HUES64 (cell line): ENCODE results near the gene TMEM214.

Source experiments
- H3K27ac ChIP-seq: 2 replicates; pipeline ENCODE4 v1.7.0; 2013; ENCODE audit warnings: low read depth, low read length, inconsistent platforms
- H3K27me3 ChIP-seq: 2 replicates; pipeline ENCODE4 v1.6.1; 2013; ENCODE audit warnings: mild to moderate bottlenecking, low read length; ENCODE audit not compliant: insufficient read depth
- H3K36me3 ChIP-seq: 2 replicates; pipeline ENCODE4 v1.6.1; 2013; ENCODE audit warnings: mild to moderate bottlenecking, low read length; ENCODE audit not compliant: insufficient read depth
- H3K4me1 ChIP-seq: 2 replicates; pipeline ENCODE4 v1.6.1; 2013; ENCODE audit warnings: mild to moderate bottlenecking, low read length, moderate library complexity; ENCODE audit not compliant: insufficient read depth
- H3K4me3 ChIP-seq: 2 replicates; pipeline ENCODE4 v1.5.1; 2013; ENCODE audit warnings: mild to moderate bottlenecking, low read length, moderate library complexity
- H3K9ac ChIP-seq: 2 replicates; pipeline ENCODE4 v1.6.1; 2013; ENCODE audit warnings: mild to moderate bottlenecking, low read depth, low read length
- H3K9me3 ChIP-seq: 2 replicates; pipeline ENCODE4 v1.6.1; 2013; ENCODE audit warnings: low read depth, low read length; ENCODE audit not compliant: insufficient read depth
- WGBS: fragments of 150-250, 120-280 bp; methylation state at CpG from one replicate; pipeline ENCODE4 v1.1.7; 2013; ENCODE audit warnings: missing lambda C conversion rate; 5-methylcytosine and 5-hydroxymethylcytosine counted together

The TMEM214 gene

GRCh38 chr2:27080603-27080936 is 47.8 kb downstream of the TMEM214 start:
- H3K27ac ChIP-seq: no peak overlapping the region

GRCh38 chr2:27081984-27082772 is 49.4 kb downstream of the TMEM214 start:
- peaks cover 17% of the 10 kb centered on the region; the same call in 1 of the 2 replicates for H3K27me3 ChIP-seq
- no peak overlapping the region for H3K9ac ChIP-seq
- H3K4me3 ChIP-seq: no peak overlapping the region
- no peaks in the 10 kb centered on the region for H3K9me3 ChIP-seq
- no peaks in the 10 kb centered on the region for H3K36me3 ChIP-seq
- H3K27ac ChIP-seq: no peak overlapping the region
- peaks cover 4% of the 10 kb centered on the region; the same call in 1 of the 2 replicates for H3K4me1 ChIP-seq
- 94% methylated on average over 38 of the region's 38 CpGs for WGBS

More at GRCh38 chr2:27080603-27080936, 47.8 kb downstream of the TMEM214 start:
- Histone ChIP-seq H3K36me3 (no peaks in the 10 kb centered on the region), H3K9ac (no peak overlapping the region), H3K4me1 (peaks cover 4% of the 10 kb centered on the region; the same call in 1 of the 2 replicates), H3K27me3 (peaks cover 10% of the 10 kb centered on the region; the same call in 1 of the 2 replicates), H3K9me3 (no peaks in the 10 kb centered on the region), H3K4me3 (no peak overlapping the region)
- WGBS: 94% methylated on average over 14 of the region's 14 CpGs

DNA sequence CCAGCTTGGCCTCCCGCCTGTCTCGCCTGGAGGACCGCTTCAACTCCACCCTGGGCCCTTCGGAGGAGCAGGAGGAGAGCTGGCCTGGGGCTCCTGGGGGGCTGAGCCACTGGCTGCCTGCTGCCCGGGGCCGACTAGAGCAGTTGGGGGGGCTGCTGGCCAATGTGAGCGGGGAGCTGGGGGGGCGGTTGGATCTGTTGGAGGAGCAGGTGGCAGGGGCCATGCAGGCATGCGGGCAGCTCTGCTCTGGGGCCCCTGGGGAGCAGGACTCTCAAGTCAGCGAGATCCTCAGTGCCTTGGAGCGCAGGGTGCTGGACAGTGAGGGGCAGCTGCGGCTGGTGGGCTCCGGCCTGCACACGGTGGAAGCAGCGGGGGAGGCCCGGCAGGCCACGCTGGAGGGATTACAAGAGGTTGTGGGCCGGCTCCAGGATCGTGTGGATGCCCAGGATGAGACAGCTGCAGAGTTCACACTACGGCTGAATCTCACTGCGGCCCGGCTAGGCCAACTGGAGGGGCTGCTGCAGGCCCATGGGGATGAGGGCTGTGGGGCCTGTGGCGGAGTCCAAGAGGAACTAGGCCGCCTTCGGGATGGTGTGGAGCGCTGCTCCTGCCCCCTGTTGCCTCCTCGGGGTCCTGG is 50.1 kb downstream of the TMEM214 start:
- no peaks in the 10 kb centered on the region for H3K36me3 ChIP-seq
- no peak overlapping the region for H3K27ac ChIP-seq
- no peaks in the 10 kb centered on the region for H3K9me3 ChIP-seq
- no peak overlapping the region for H3K9ac ChIP-seq
- peaks cover 24% of the 10 kb centered on the region for H3K27me3 ChIP-seq
- 92% methylated on average over 27 of the region's 27 CpGs for WGBS
- H3K4me3 ChIP-seq: no peak overlapping the region
- peaks cover 9% of the 10 kb centered on the region; the same call in 1 of the 2 replicates for H3K4me1 ChIP-seq

- Histone ChIP-seq H3K27me3 (peaks cover 24% of the 10 kb centered on the region), H3K36me3 (no peaks in the 10 kb centered on the region), H3K9ac (no peak overlapping the region), H3K4me1 (peaks cover 7% of the 10 kb centered on the region; the same call in 1 of the 2 replicates), H3K4me3 (no peak overlapping the region), H3K9me3 (no peaks in the 10 kb centered on the region), H3K27ac (no peak overlapping the region)
- WGBS: 93% methylated on average over 20 of the region's 20 CpGs
Measured at GRCh38 chr2:27083410-27084296, 50.9 kb downstream of the TMEM214 start.

DNA sequence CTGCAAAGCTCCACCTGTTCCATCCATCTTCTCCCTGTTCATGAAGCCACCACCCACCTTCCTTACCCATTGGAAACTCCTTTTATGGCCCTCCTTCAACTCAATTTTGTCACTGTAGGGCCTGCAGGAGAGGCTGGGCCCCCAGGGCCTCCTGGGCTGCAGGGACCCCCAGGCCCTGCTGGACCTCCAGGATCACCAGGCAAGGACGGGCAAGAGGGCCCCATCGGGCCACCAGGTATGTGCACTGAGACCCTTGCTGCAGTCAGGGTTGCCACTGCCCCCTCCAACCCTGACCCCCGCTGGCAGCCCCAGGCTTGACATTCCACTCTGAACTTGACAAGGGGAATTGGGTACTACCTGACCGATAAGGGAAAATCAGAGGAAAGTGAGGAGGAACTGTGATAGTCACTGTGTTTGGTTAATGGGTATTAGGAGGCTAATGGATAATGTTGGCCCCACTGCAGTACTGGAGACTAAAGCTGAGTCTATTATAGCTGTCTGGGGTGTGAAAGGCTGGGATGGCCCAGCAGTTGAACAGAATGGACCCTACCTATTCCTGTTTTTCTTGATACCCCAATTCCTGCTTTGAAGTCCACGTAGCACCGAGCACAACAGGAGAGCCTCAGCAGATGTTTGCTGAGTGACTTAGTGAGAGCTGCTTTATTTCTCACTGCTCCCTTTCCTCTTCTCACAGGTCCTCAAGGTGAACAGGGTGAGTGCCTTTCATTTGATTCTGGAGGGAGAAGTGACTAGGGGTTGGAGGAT is 51.7 kb downstream of the TMEM214 start:
- H3K9ac ChIP-seq: no peak overlapping the region
- no peaks in the 10 kb centered on the region for H3K36me3 ChIP-seq
- 0 out of 2 replicates have a peak, but pooled peaks cover 5% of the 10 kb centered on the region for H3K4me1 ChIP-seq
- no peak overlapping the region for H3K27ac ChIP-seq
- no peaks in the 10 kb centered on the region for H3K9me3 ChIP-seq
- H3K27me3 ChIP-seq: peaks cover 24% of the 10 kb centered on the region
- WGBS: 76% methylated on average over 6 of the region's 6 CpGs
- no peak overlapping the region for H3K4me3 ChIP-seq

GRCh38 chr2:27085062-27085672 is 52.4 kb downstream of the TMEM214 start:
- H3K9ac ChIP-seq: peak overlapping the region; percentile 82
- H3K27me3 ChIP-seq: peaks cover 24% of the 10 kb centered on the region
- 0 out of 2 replicates have a peak, but pooled peaks cover 5% of the 10 kb centered on the region for H3K4me1 ChIP-seq
- H3K27ac ChIP-seq: no peak overlapping the region
- WGBS: 61% methylated on average over 10 of the region's 10 CpGs
- H3K9me3 ChIP-seq: no peaks in the 10 kb centered on the region
- peak overlapping the region; percentile 73 for H3K4me3 ChIP-seq
- H3K36me3 ChIP-seq: no peaks in the 10 kb centered on the region

DNA sequence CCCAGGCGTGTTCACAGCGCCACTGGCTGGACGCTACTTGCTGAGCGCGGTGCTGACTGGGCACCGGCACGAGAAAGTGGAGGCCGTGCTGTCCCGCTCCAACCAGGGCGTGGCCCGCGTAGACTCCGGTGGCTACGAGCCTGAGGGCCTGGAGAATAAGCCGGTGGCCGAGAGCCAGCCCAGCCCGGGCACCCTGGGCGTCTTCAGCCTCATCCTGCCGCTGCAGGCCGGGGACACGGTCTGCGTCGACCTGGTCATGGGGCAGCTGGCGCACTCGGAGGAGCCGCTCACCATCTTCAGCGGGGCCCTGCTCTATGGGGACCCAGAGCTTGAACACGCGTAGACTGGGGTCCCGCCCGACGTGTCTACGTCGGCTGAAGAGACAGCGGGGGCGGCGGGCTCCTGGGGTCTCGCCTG is 52.9 kb downstream of the TMEM214 start:
- Histone ChIP-seq H3K27me3 (peaks cover 24% of the 10 kb centered on the region), H3K4me1 (0 out of 2 replicates have a peak, but pooled peaks cover 5% of the 10 kb centered on the region), H3K4me3 (peak overlapping the region; percentile 73), H3K27ac (peak overlapping the region; percentile 52; the same call in 1 of the 2 replicates), H3K36me3 (no peaks in the 10 kb centered on the region), H3K9ac (peak overlapping the region; percentile 82), H3K9me3 (no peaks in the 10 kb centered on the region)
- WGBS: 1% methylated on average over 38 of the region's 38 CpGs

- peak overlapping the region; percentile 80 for H3K4me3 ChIP-seq
- no peaks in the 10 kb centered on the region for H3K9me3 ChIP-seq
- H3K36me3 ChIP-seq: no peaks in the 10 kb centered on the region
- peak overlapping the region; percentile 82 for H3K9ac ChIP-seq
- 0 out of 2 replicates have a peak, but pooled peaks cover 5% of the 10 kb centered on the region for H3K4me1 ChIP-seq
- H3K27ac ChIP-seq: peak overlapping the region; percentile 52
- under 1% methylated on average over 81 of the region's 81 CpGs for WGBS
- peaks cover 24% of the 10 kb centered on the region for H3K27me3 ChIP-seq
Measured at GRCh38 chr2:27086090-27086723, 53.4 kb downstream of the TMEM214 start.

GRCh38 chr2:27086724-27087593 is 54.2 kb downstream of the TMEM214 start, which contains the start of gene KHK:
KHK (plus strand) TSS chr2:27086772; CDS start chr2:27087260, 488 bp downstream.
- H3K9me3 ChIP-seq: no peaks in the 10 kb centered on the region
- peak within 1 kb of the TSS; percentile 82 for H3K9ac ChIP-seq
- peak within 1 kb of the TSS; percentile 80 for H3K4me3 ChIP-seq
- peaks cover 24% of the 10 kb centered on the region for H3K27me3 ChIP-seq
- 10% methylated on average over 54 of the region's 54 CpGs for WGBS
- peak within 1 kb of the TSS; percentile 52 for H3K27ac ChIP-seq
- H3K36me3 ChIP-seq: no peaks in the 10 kb centered on the region
- H3K4me1 ChIP-seq: 0 out of 2 replicates have a peak, but pooled peaks cover 5% of the 10 kb centered on the region
